C4-2B (cell line): ENCODE data around the gene PRIMPOL.

ENCODE experiments used
- CTCF ChIP-seq: fragments of 450-650 bp; conservative IDR thresholded peaks from 2 replicates; pipeline ENCODE4 v1.5.1; 2017; ENCODE audit warnings: mild to moderate bottlenecking
- ZFX ChIP-seq: fragments of 450-650 bp; IDR thresholded peaks from 2 replicates; pipeline ENCODE4 v1.6.1; 2017

- TF ChIP-seq CTCF (no peak), ZFX (no peak)
Measured at GRCh38 chr4:184728858-184729257, 79.3 kb downstream of the PRIMPOL start.
